IMR-90 (cell line): ENCODE measurements around the gene ZG16B. TPM values are rescaled to one million over a fixed set of nuclear protein-coding genes. Genes with fewer than 3 reads are reported as not detected.

Experiments
- ATAC-seq: fragments of 200-7000 bp; cut with Tn5 transposase; 2 replicates; pipeline ENCODE4 v1.9.1; 2020; ENCODE audit warnings: low read depth, mild to moderate bottlenecking, moderate library complexity
- BruUV-seq: library from RNA; stranded (reverse); fragments of 400-500 nt; replicated peaks from 2 replicates; lab custom pipeline; 2021; lab: Mats Ljungman, UMichigan
- CTCF ChIA-PET: fragments of 300-600 bp; formaldehyde crosslinking; extraction: SDS; loops from one replicate; lab custom pipeline; 2021; ENCODE audit warnings: antibody characterized with exemption; lab: Yijun Ruan, JAX
- POLR2A ChIA-PET: fragments of 300-600 bp; sonication (Branson Sonifier 250); formaldehyde crosslinking; loops from one replicate; lab custom pipeline; 2022; ENCODE audit warnings: antibody characterized with exemption; ENCODE audit not compliant: unreplicated experiment; lab: Charles Lee
- DNase-seq: peaks from one replicate; pipeline ENCODE4 v3.0.0; 2013
- H2AFZ ChIP-seq: replicated peaks from 2 replicates; pipeline ENCODE3; 2013; ENCODE audit warnings: low read length, mild to moderate bottlenecking; ENCODE audit not compliant: poor library complexity
- H2AK5ac ChIP-seq: 2 replicates; pipeline ENCODE4 v1.6.1; 2013; ENCODE audit warnings: low read depth, low read length, inconsistent platforms
- H2AK9ac ChIP-seq: replicated peaks from 2 replicates; pipeline ENCODE3; 2013; ENCODE audit warnings: mild to moderate bottlenecking, low read depth, low read length, moderate library complexity; ENCODE audit not compliant: poor library complexity
- H2BK120ac ChIP-seq: 2 replicates; pipeline ENCODE4 v1.6.1; 2013; ENCODE audit warnings: low read depth, low read length, inconsistent platforms
- H2BK15ac ChIP-seq: 3 replicates; pipeline ENCODE4 v1.6.1; 2013; ENCODE audit warnings: low read depth, low read length, inconsistent platforms
- H2BK20ac ChIP-seq: 2 replicates; pipeline ENCODE4 v1.6.1; 2013; ENCODE audit warnings: low read depth, mild to moderate bottlenecking, inconsistent platforms, low read length, moderate library complexity
- H2BK5ac ChIP-seq: 2 replicates; pipeline ENCODE4 v1.6.1; 2013; ENCODE audit warnings: mild to moderate bottlenecking, low read depth, low read length, inconsistent platforms; ENCODE audit not compliant: poor library complexity, severe bottlenecking
- H3K14ac ChIP-seq: replicated peaks from 2 replicates; pipeline ENCODE4 v1.6.1; 2013; ENCODE audit warnings: low read depth, low read length, inconsistent platforms
- H3K18ac ChIP-seq: 2 replicates; pipeline ENCODE4 v1.6.1; 2013; ENCODE audit warnings: low read depth, low read length, control low read depth
- H3K23ac ChIP-seq: 2 replicates; pipeline ENCODE4 v1.6.1; 2013; ENCODE audit warnings: low read depth, low read length, inconsistent platforms
- H3K27ac ChIP-seq: 2 replicates; pipeline ENCODE4 v1.5.1; 2013; ENCODE audit warnings: mild to moderate bottlenecking, control low read depth, low read length; ENCODE audit not compliant: insufficient read depth
- H3K27me3 ChIP-seq: 2 replicates; pipeline ENCODE4 v1.6.1; 2013; ENCODE audit warnings: low read length; ENCODE audit not compliant: control insufficient read depth, insufficient read depth
- H3K36me3 ChIP-seq: 2 replicates; pipeline ENCODE4 v1.6.1; 2013; ENCODE audit warnings: low read length, mixed read lengths; ENCODE audit not compliant: control insufficient read depth, insufficient read depth
- H3K4ac ChIP-seq: 2 replicates; pipeline ENCODE4 v1.6.1; 2013; ENCODE audit warnings: low read depth, low read length, inconsistent platforms
- H3K4me1 ChIP-seq: 2 replicates; pipeline ENCODE4 v1.6.1; 2013; ENCODE audit warnings: low read length, mixed read lengths; ENCODE audit not compliant: control insufficient read depth, insufficient read depth
- H3K4me2 ChIP-seq: 2 replicates; pipeline ENCODE4 v1.6.1; 2013; ENCODE audit warnings: low read depth, mild to moderate bottlenecking, control low read depth, low read length, moderate library complexity
- H3K4me3 ChIP-seq: 2 replicates; pipeline ENCODE4 v1.5.1; 2013; ENCODE audit warnings: low read depth, mild to moderate bottlenecking, control low read depth, low read length, moderate library complexity; ENCODE audit not compliant: insufficient read depth
- H3K56ac ChIP-seq: 2 replicates; pipeline ENCODE4 v1.6.1; 2013; ENCODE audit warnings: low read length, inconsistent platforms; ENCODE audit not compliant: insufficient read depth; ENCODE audit errors: extremely low read depth
- H3K79me1 ChIP-seq, 2 experiments: 2 replicates each; pipeline ENCODE4 v1.6.1; 2013; ENCODE audit warnings: low read length in 2 of 2, inconsistent platforms in 1 of 2, low read depth in 1 of 2
- H3K9ac ChIP-seq: 2 replicates; pipeline ENCODE4 v1.6.1; 2013; ENCODE audit warnings: low read depth, low read length, control low read depth
- H3K9me1 ChIP-seq: 2 replicates; pipeline ENCODE4 v1.6.1; 2013; ENCODE audit warnings: low read length, inconsistent platforms; ENCODE audit not compliant: insufficient read depth
- H3K9me3 ChIP-seq: 2 replicates; pipeline ENCODE4 v1.6.1; 2013; ENCODE audit warnings: low read length; ENCODE audit not compliant: control insufficient read depth, insufficient read depth
- H4K20me1 ChIP-seq: 2 replicates; pipeline ENCODE4 v1.6.1; 2013; ENCODE audit warnings: low read length, inconsistent platforms; ENCODE audit not compliant: insufficient read depth
- H4K5ac ChIP-seq: 2 replicates; pipeline ENCODE4 v1.6.1; 2013; ENCODE audit warnings: mild to moderate bottlenecking, low read depth, low read length, control low read depth
- H4K8ac ChIP-seq, 2 experiments: 2 replicates each; pipeline ENCODE4 v1.6.1; 2013; ENCODE audit warnings: low read depth in 2 of 2, low read length in 2 of 2, control low read depth in 1 of 2, inconsistent platforms in 1 of 2
- H4K91ac ChIP-seq: 2 replicates; pipeline ENCODE4 v1.6.1; 2013; ENCODE audit warnings: low read depth, low read length, inconsistent platforms; ENCODE audit not compliant: insufficient read depth
- BHLHE40 ChIP-seq: fragments of 150-350 bp; IDR thresholded peaks from 2 replicates; pipeline ENCODE4 v1.6.1; 2016; ENCODE audit warnings: mild to moderate bottlenecking, low read depth, low read length
- CEBPB ChIP-seq: IDR thresholded peaks from 2 replicates; pipeline ENCODE4 v1.6.1; 2012; ENCODE audit warnings: low read depth, low read length, improper control_type of control experiment
- CHD1 ChIP-seq: IDR thresholded peaks from 2 replicates; pipeline ENCODE4 v1.6.1; 2012; ENCODE audit warnings: low read depth, low read length, improper control_type of control experiment
- FOS ChIP-seq: fragments of 150-350 bp; IDR thresholded peaks from 2 replicates; pipeline ENCODE4 v1.6.1; 2016; ENCODE audit warnings: low read depth, low read length
- MAFK ChIP-seq: IDR thresholded peaks from 2 replicates; pipeline ENCODE4 v1.6.1; 2012; ENCODE audit warnings: low read depth, low read length, improper control_type of control experiment
- MAZ ChIP-seq: IDR thresholded peaks from 2 replicates; pipeline ENCODE4 v1.6.1; 2012; ENCODE audit warnings: low read depth, mild to moderate bottlenecking, low read length, improper control_type of control experiment, moderate library complexity, borderline replicate concordance
- MXI1 ChIP-seq: IDR thresholded peaks from 2 replicates; pipeline ENCODE4 v1.6.1; 2012; ENCODE audit warnings: low read depth, mild to moderate bottlenecking, low read length, moderate library complexity, borderline replicate concordance
- NFE2L2 ChIP-seq: fragments of 150-350 bp; IDR thresholded peaks from 2 replicates; pipeline ENCODE4 v1.6.1; 2016; ENCODE audit warnings: low read depth, mild to moderate bottlenecking, low read length
- POLR2A ChIP-seq: IDR thresholded peaks from 2 replicates; pipeline ENCODE4 v1.6.1; 2012; ENCODE audit warnings: mild to moderate bottlenecking, low read depth, low read length
- RAD21 ChIP-seq: IDR thresholded peaks from 2 replicates; pipeline ENCODE4 v1.6.1; 2012; ENCODE audit warnings: low read length, improper control_type of control experiment
- RCOR1 ChIP-seq: IDR thresholded peaks from 2 replicates; pipeline ENCODE4 v1.6.1; 2012; ENCODE audit warnings: mild to moderate bottlenecking, low read length, improper control_type of control experiment; ENCODE audit not compliant: insufficient replicate concordance
- RFX5 ChIP-seq: IDR thresholded peaks from 2 replicates; pipeline ENCODE4 v1.8.0; 2012; ENCODE audit warnings: low read depth, mild to moderate bottlenecking, low read length, moderate library complexity
- SMC3 ChIP-seq: fragments of 150-350 bp; IDR thresholded peaks from 2 replicates; pipeline ENCODE4 v1.6.1; 2016; ENCODE audit warnings: low read depth, mild to moderate bottlenecking, antibody characterized with exemption, low read length, moderate library complexity
- WGBS, 2 experiments: methylation state at CpG; one replicate each; pipeline versions ENCODE4 v1.1.5 to v1.1.7; 2013; ENCODE audit warnings: missing lambda C conversion rate in 2 of 2; ENCODE audit not compliant: insufficient read length in 1 of 2; ENCODE audit errors: extremely low coverage in 2 of 2; 5-methylcytosine and 5-hydroxymethylcytosine counted together
- dilution Hi-C: fragments of 300-500 bp; cut with HindIII; formaldehyde crosslinking; loops from one replicate; pipeline ENCODE4 v1.14.3; 2018; ENCODE audit warnings: low sequenced_read_pairs; ENCODE audit not compliant: unreplicated experiment
- in situ Hi-C: fragments of 300-500 bp; cut with MboI; formaldehyde crosslinking; loops from 3 replicates; pipeline ENCODE4 v1.14.3; 2019; ENCODE audit warnings: low sequenced_read_pairs, inconsistent platforms, mixed read lengths
- intact Hi-C: fragments of 100-400 bp; cut with micrococcal nuclease; formaldehyde crosslinking; loops from 2 replicates; pipeline ENCODE4 v1.10.0; 2022
- polyA plus RNA-seq, 3 experiments: library from polyadenylated mRNA; depleted of rRNA; stranded (reverse); fragments of >200 nt; gene quantifications; 2 replicates each; pipeline ENCODE4 v1.2.3, GENCODE V29; 2012; ENCODE audit warnings: low replicate concordance in 1 of 3
- total RNA-seq: library from RNA; depleted of rRNA; stranded (reverse); fragments of >200 nt; gene quantifications from 2 replicates; pipeline ENCODE4 v1.2.3, GENCODE V29; 2012
- TF ChIP-seq, protein P1 (sequence below): fragments of 150-350 bp; IDR thresholded peaks from 2 replicates; pipeline ENCODE4 v1.6.1; 2016; ENCODE audit warnings: low read depth, mild to moderate bottlenecking, low read length, moderate library complexity, borderline replicate concordance
- TF ChIP-seq, protein P2 (sequence below): conservative IDR thresholded peaks from 2 replicates; pipeline ENCODE4 v1.5.1; 2012; ENCODE audit warnings: mild to moderate bottlenecking, low read depth, low read length, improper control_type of control experiment
- TF ChIP-seq, protein P3 (sequence below): fragments of 150-350 bp; IDR thresholded peaks from 2 replicates; pipeline ENCODE4 v1.6.1; 2017; ENCODE audit warnings: mild to moderate bottlenecking, antibody characterized with exemption, low read length, low read depth

ZG16B gene
- total and polyA plus RNA-seq, 2 of the 4 experiments (the other 2 are of a cell fraction): 0.54 to 0.65 TPM

DNA sequence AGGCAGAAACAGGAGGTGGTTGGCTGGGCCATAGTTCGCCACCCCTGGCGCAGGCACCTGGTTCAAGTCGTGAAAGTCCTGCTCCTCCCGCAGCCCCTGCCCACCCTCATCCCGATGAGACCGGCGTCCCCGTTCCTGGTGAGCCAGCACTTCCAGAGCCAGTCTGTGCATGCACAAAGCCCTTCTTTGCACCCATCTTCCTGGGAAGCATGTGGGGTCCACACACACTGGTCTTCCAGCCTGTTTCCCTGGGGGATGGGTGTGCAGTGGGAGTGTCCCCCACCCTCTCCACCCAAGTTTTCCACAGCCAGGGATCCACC lies 1.6 kb upstream of the ZG16B start:
- Histone ChIP-seq H3K9me1 (no peaks in the 10 kb centered on the region), H3K36me3 (no peaks in the 10 kb centered on the region), H3K4ac (no peak overlapping the region), H3K4me2 (no peak overlapping the region), H3K27me3 (peaks cover 53% of the 10 kb centered on the region), H4K20me1 (no peaks in the 10 kb centered on the region), H2AK5ac (no peak overlapping the region), H2BK5ac (no peak overlapping the region), H3K14ac (no peak overlapping the region), H3K56ac (no peak overlapping the region), H3K4me3 (no peak overlapping the region), H3K9ac (no peak overlapping the region), H2BK120ac (no peak overlapping the region), H4K8ac (no peak overlapping the region), H2AK9ac (no peak overlapping the region), H3K27ac (no peak overlapping the region), H3K4me1 (no peaks in the 10 kb centered on the region), H2AFZ (no peak overlapping the region), H3K9me3 (no peaks in the 10 kb centered on the region), H2BK20ac (no peak overlapping the region), H3K79me1 (no peaks in the 10 kb centered on the region), H4K5ac (no peak overlapping the region), H2BK15ac (no peak overlapping the region), H3K23ac (no peak overlapping the region), H3K18ac (no peak overlapping the region), H4K91ac (no peak overlapping the region)
- no TSS peak for BruUV-seq
- no peak for TF ChIP-seq MAZ
- TF ChIP-seq NFE2L2: no peak
- TF ChIP-seq RAD21: no peak
- TF ChIP-seq MXI1: no peak
- no peak for TF ChIP-seq BHLHE40
- TF ChIP-seq FOS: no peak
- no peak for TF ChIP-seq POLR2A
- TF ChIP-seq RFX5: no peak
- no peak for TF ChIP-seq RCOR1
- no peak for TF ChIP-seq SMC3
- TF ChIP-seq CEBPB: no peak
- no peak for TF ChIP-seq CHD1
- TF ChIP-seq MAFK: no peak
- TF ChIP-seq, protein P1, sequence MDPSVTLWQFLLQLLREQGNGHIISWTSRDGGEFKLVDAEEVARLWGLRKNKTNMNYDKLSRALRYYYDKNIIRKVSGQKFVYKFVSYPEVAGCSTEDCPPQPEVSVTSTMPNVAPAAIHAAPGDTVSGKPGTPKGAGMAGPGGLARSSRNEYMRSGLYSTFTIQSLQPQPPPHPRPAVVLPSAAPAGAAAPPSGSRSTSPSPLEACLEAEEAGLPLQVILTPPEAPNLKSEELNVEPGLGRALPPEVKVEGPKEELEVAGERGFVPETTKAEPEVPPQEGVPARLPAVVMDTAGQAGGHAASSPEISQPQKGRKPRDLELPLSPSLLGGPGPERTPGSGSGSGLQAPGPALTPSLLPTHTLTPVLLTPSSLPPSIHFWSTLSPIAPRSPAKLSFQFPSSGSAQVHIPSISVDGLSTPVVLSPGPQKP: no peak
- TF ChIP-seq, protein P2, sequence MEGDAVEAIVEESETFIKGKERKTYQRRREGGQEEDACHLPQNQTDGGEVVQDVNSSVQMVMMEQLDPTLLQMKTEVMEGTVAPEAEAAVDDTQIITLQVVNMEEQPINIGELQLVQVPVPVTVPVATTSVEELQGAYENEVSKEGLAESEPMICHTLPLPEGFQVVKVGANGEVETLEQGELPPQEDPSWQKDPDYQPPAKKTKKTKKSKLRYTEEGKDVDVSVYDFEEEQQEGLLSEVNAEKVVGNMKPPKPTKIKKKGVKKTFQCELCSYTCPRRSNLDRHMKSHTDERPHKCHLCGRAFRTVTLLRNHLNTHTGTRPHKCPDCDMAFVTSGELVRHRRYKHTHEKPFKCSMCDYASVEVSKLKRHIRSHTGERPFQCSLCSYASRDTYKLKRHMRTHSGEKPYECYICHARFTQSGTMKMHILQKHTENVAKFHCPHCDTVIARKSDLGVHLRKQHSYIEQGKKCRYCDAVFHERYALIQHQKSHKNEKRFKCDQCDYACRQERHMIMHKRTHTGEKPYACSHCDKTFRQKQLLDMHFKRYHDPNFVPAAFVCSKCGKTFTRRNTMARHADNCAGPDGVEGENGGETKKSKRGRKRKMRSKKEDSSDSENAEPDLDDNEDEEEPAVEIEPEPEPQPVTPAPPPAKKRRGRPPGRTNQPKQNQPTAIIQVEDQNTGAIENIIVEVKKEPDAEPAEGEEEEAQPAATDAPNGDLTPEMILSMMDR: no peak
- TF ChIP-seq, protein P3, sequence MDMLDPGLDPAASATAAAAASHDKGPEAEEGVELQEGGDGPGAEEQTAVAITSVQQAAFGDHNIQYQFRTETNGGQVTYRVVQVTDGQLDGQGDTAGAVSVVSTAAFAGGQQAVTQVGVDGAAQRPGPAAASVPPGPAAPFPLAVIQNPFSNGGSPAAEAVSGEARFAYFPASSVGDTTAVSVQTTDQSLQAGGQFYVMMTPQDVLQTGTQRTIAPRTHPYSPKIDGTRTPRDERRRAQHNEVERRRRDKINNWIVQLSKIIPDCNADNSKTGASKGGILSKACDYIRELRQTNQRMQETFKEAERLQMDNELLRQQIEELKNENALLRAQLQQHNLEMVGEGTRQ: no peak
- in situ Hi-C loops: no loop called here
- DNase-seq (no peak), ATAC-seq (no peak)
- dilution Hi-C loops: no loop called here
- WGBS, 2 experiments: 100% methylated on average over 2 of the region's 8 CpGs; no CpG with 5 or more reads in 1 of the 2 experiments
- ChIA-PET POLR2A (no interaction called here), CTCF (no interaction called here)
- intact Hi-C loops: no loop called here
